Liver (tissue), 9 donors: Measurements from ENCODE around the gene PAX6. TPM values are rescaled to one million over a fixed set of nuclear protein-coding genes. Genes with fewer than 3 reads are reported as not detected.

Experiments
- DNase-seq: peaks from one replicate; pipeline ENCODE4 v3.0.0-alpha.2; 2017; ENCODE audit warnings: low spot score
- H3K27ac ChIP-seq, 2 donors: one replicate each; pipeline ENCODE4 v1.7.0; 2013; ENCODE audit warnings: inconsistent platforms in 2 of 2, low read length in 2 of 2, control low read depth in 1 of 2, low read depth in 1 of 2, mild to moderate bottlenecking in 1 of 2
- H3K27me3 ChIP-seq, 4 donors: one replicate each; pipeline versions ENCODE4 v1.6.1 to v1.7.0; 2013; ENCODE audit warnings: low read length in 3 of 4, inconsistent platforms in 1 of 4, mild to moderate bottlenecking in 1 of 4, moderate library complexity in 1 of 4; ENCODE audit not compliant: control insufficient read depth in 4 of 4, insufficient read depth in 4 of 4
- H3K36me3 ChIP-seq, 4 donors: one replicate each; pipeline versions ENCODE4 v1.6.1 to v1.7.0; 2013; ENCODE audit warnings: low read length in 3 of 4, mild to moderate bottlenecking in 3 of 4, low read depth in 1 of 4, moderate library complexity in 1 of 4; ENCODE audit not compliant: control insufficient read depth in 4 of 4, insufficient read depth in 3 of 4
- H3K4me1 ChIP-seq, 4 donors: one replicate each; pipeline versions ENCODE4 v1.6.1 to v1.7.0; 2013; ENCODE audit warnings: low read length in 3 of 4, mild to moderate bottlenecking in 3 of 4, moderate library complexity in 1 of 4; ENCODE audit not compliant: control insufficient read depth in 4 of 4, insufficient read depth in 4 of 4
- H3K4me3 ChIP-seq, 3 donors: one replicate each; pipeline versions ENCODE4 v1.6.1 to v1.7.0; 2013; ENCODE audit warnings: low read length in 3 of 3, control low read depth in 1 of 3, low read depth in 1 of 3, mild to moderate bottlenecking in 1 of 3
- H3K9ac ChIP-seq, 2 donors: one replicate each; pipeline ENCODE4 v1.7.0; 2013; ENCODE audit warnings: low read length in 2 of 2, mild to moderate bottlenecking in 2 of 2, moderate library complexity in 2 of 2, control low read depth in 1 of 2, low read depth in 1 of 2
- H3K9me3 ChIP-seq, 4 donors: one replicate each; pipeline versions ENCODE4 v1.6.1 to v1.7.0; 2013; ENCODE audit warnings: low read length in 3 of 4; ENCODE audit not compliant: control insufficient read depth in 4 of 4
- EGR1 ChIP-seq, 2 donors: IDR thresholded peaks; 2 replicates each; pipeline ENCODE4 v1.6.1; 2016 to 2018; ENCODE audit warnings: antibody characterized with exemption in 2 of 2, low read depth in 2 of 2
- FOXA1 ChIP-seq: IDR thresholded peaks from 2 replicates; pipeline ENCODE4 v1.6.1; 2016; ENCODE audit warnings: antibody characterized with exemption
- HNF4A ChIP-seq, 2 donors: conservative IDR thresholded peaks; 2 replicates each; pipeline ENCODE4 v1.6.1; 2016; ENCODE audit warnings: antibody characterized with exemption in 2 of 2, mild to moderate bottlenecking in 2 of 2
- JUND ChIP-seq, 2 donors: IDR thresholded peaks; 2 replicates each; pipeline ENCODE4 v1.6.1; 2016; ENCODE audit warnings: antibody characterized with exemption in 2 of 2
- MAX ChIP-seq: IDR thresholded peaks from 2 replicates; pipeline ENCODE4 v1.6.1; 2016; ENCODE audit warnings: antibody characterized with exemption
- NR2F2 ChIP-seq: IDR thresholded peaks from 2 replicates; pipeline ENCODE4 v1.6.1; 2016; ENCODE audit warnings: antibody characterized with exemption
- REST ChIP-seq: IDR thresholded peaks from 2 replicates; pipeline ENCODE4 v1.6.1; 2016; ENCODE audit warnings: antibody characterized with exemption, mild to moderate bottlenecking
- RXRA ChIP-seq, 2 donors: IDR thresholded peaks; 2 replicates each; pipeline ENCODE4 v1.6.1; 2017 to 2018; ENCODE audit warnings: antibody characterized with exemption in 2 of 2, mild to moderate bottlenecking in 1 of 2
- TAF1 ChIP-seq: conservative IDR thresholded peaks from 2 replicates; pipeline ENCODE4 v1.6.1; 2016; ENCODE audit warnings: antibody characterized with exemption, mild to moderate bottlenecking
- YY1 ChIP-seq: IDR thresholded peaks from 2 replicates; pipeline ENCODE4 v1.6.1; 2016; ENCODE audit warnings: antibody characterized with exemption, mild to moderate bottlenecking
- WGBS: extraction: QIAGEN DNeasy Blood & Tissue Kit; methylation state at CpG from one replicate; pipeline ENCODE4 v1.1.7; 2013; 5-methylcytosine and 5-hydroxymethylcytosine counted together
- polyA plus RNA-seq, 2 donors: library from polyadenylated mRNA; stranded (reverse) in 1 of 2; unstranded in 1 of 2; fragments of 200-250 nt in 1 of 2; fragments of >200 nt in 1 of 2; fragmentation: Nextera tagmentation in 1 of 2; extraction: Ambion mirVana in 1 of 2; gene quantifications; one replicate each; pipeline versions ENCODE4 v1.2.1 to v1.2.3, GENCODE V29; 2013 to 2015
- total RNA-seq, 2 donors: library from RNA; depleted of rRNA; stranded (reverse); fragments of >200 nt; gene quantifications; one replicate each; pipeline ENCODE4 v1.2.3, GENCODE V29; 2014
- donor health status: healthy.
- donor health status: healthy.
- donor health status: healthy.
- donor health status: healthy.
- donor health status: healthy.

The PAX6 gene
- total and polyA plus RNA-seq, 4 donors, result not detected

- Histone ChIP-seq H3K36me3 (no peaks in the 10 kb centered on the region), H3K27ac (no peak overlapping the region), H3K4me1 (peaks cover 0 to 3% (median under 1%) of the 10 kb centered on the region in 4 donors), H3K9ac (no peak overlapping the region), H3K4me3 (no peak overlapping the region), H3K27me3 (peaks cover 0 to 6% (median 2%) of the 10 kb centered on the region in 4 donors), H3K9me3 (no peaks in the 10 kb centered on the region)
- WGBS, result 91% methylated on average over 2 of the region's 2 CpGs
- TF ChIP-seq RXRA (IDR thresholded peaks at IDR 0.05) (no peak), TAF1 (no peak), EGR1 (IDR thresholded peaks at IDR 0.05; ENCODE audit: low read depth in 2 of 2) (no peak), MAX (no peak), FOXA1 (no peak), HNF4A (conservative IDR thresholded peaks at IDR 0.05) (no peak), YY1 (no peak)
- no peak for DNase-seq
These were observed 18.7 kb downstream of the PAX6 start for GRCh38 chr11:31792456-31792855.

- Histone ChIP-seq H3K27ac (no peak overlapping the region), H3K4me3 (no peak overlapping the region), H3K36me3 (no peaks in the 10 kb centered on the region), H3K9me3 (no peaks in the 10 kb centered on the region), H3K4me1 (no peaks in the 10 kb centered on the region), H3K27me3 (peaks cover 0 to 5% (median 1%) of the 10 kb centered on the region in 4 donors), H3K9ac (no peak overlapping the region)
- no peak for DNase-seq
- TF ChIP-seq NR2F2 (no peak), EGR1 (IDR thresholded peaks at IDR 0.05; ENCODE audit: low read depth in 2 of 2) (no peak), FOXA1 (no peak), HNF4A (conservative IDR thresholded peaks at IDR 0.05) (no peak)
- 82% methylated on average over 2 of the region's 2 CpGs for WGBS
These were observed 19.1 kb downstream of the PAX6 start for GRCh38 chr11:31792036-31792435.

GRCh38 chr11:31790649-31791048 is 20.5 kb downstream of the PAX6 start:
- WGBS, result 82% methylated on average over 7 of the region's 7 CpGs
- Histone ChIP-seq H3K9ac (no peak overlapping the region), H3K27ac (no peak overlapping the region), H3K4me3 (no peak overlapping the region), H3K4me1 (no peaks in the 10 kb centered on the region), H3K27me3 (peaks cover 0 to 2% (median 0%) of the 10 kb centered on the region in 4 donors), H3K9me3 (no peaks in the 10 kb centered on the region), H3K36me3 (no peaks in the 10 kb centered on the region)
- no peak for TF ChIP-seq JUND (IDR thresholded peaks at IDR 0.05)
- TF ChIP-seq REST, result no peak
- no peak for TF ChIP-seq NR2F2
- DNase-seq, result no peak

GRCh38 chr11:31788085-31788484 is 23.0 kb downstream of the PAX6 start:
- H3K9me3 ChIP-seq, result no peaks in the 10 kb centered on the region
- no peak overlapping the region for H3K27ac ChIP-seq
- no peaks in the 10 kb centered on the region for H3K27me3 ChIP-seq
- H3K4me1 ChIP-seq, result no peaks in the 10 kb centered on the region
- no peaks in the 10 kb centered on the region for H3K36me3 ChIP-seq
- WGBS, result 90% methylated on average over 3 of the region's 3 CpGs
- H3K4me3 ChIP-seq, result no peak overlapping the region
- no peak for TF ChIP-seq YY1
- H3K9ac ChIP-seq, result no peak overlapping the region
- DNase-seq, result no peak
